ENCODE measurements around the gene UNK.
"Not testable (repeated sequence)": the region's sequence is repeated elsewhere in the genome, so short reads cannot be mapped to it uniquely, and the experiment has no call there.

The UNK gene

GRCh38 chr17:75771334-75772281 is 13.0 kb upstream of the UNK start:
- FAIRE-seq (no peak), DNase-seq (ENCODE audit: insufficient read length, low spot score) (no peak)

GRCh38 chr17:75773121-75773807 is 11.3 kb upstream of the UNK start:
- DNase-seq (ENCODE audit: insufficient read length, low spot score) (no peak), FAIRE-seq (no peak)

- FAIRE-seq (no peak), DNase-seq (ENCODE audit: insufficient read length, low spot score) (no peak)
Observed at GRCh38 chr17:75773808-75774470, 10.7 kb upstream of the UNK start.

GRCh38 chr17:75774471-75774990 is 10.1 kb upstream of the UNK start:
- FAIRE-seq (no peak), DNase-seq (ENCODE audit: insufficient read length, low spot score) (no peak)

GRCh38 chr17:75774991-75775668 is 9.5 kb upstream of the UNK start:
- no peak for FAIRE-seq
- DNase-seq (ENCODE audit: insufficient read length, low spot score) = no peak

- FAIRE-seq (no peak), DNase-seq (ENCODE audit: insufficient read length, low spot score) (no peak)
Observed at GRCh38 chr17:75776386-75777295, 8.0 kb upstream of the UNK start.

GRCh38 chr17:75777296-75777922 is 7.2 kb upstream of the UNK start:
- FAIRE-seq (no peak), DNase-seq (ENCODE audit: insufficient read length, low spot score) (no peak)

GRCh38 chr17:75778066-75778860 is 6.3 kb upstream of the UNK start:
- not testable (repeated sequence) for DNase-seq (ENCODE audit: insufficient read length, low spot score); FAIRE-seq

- no peak for DNase-seq (ENCODE audit: insufficient read length, low spot score)
Observed at GRCh38 chr17:75778861-75779249, 5.8 kb upstream of the UNK start.

GRCh38 chr17:75779250-75779986 is 5.2 kb upstream of the UNK start:
- FAIRE-seq = peak; percentile 92
- DNase-seq (ENCODE audit: insufficient read length, low spot score) = peak; percentile 100

More at GRCh38 chr17:75778861-75779249, 5.8 kb upstream of the UNK start:
- FAIRE-seq = no peak

GRCh38 chr17:75779987-75780889 is 4.4 kb upstream of the UNK start:
- FAIRE-seq (no peak), DNase-seq (ENCODE audit: insufficient read length, low spot score) (no peak)

GRCh38 chr17:75783069-75783783 is 1.4 kb upstream of the UNK start:
- no peak for FAIRE-seq
- no peak for DNase-seq (ENCODE audit: insufficient read length, low spot score)

- FAIRE-seq = no peak
- no peak for DNase-seq (ENCODE audit: insufficient read length, low spot score)
Observed at GRCh38 chr17:75783803-75784472, 668 bp upstream of the UNK start.

- FAIRE-seq (peak; percentile 83), DNase-seq (ENCODE audit: insufficient read length, low spot score) (peak; percentile 75)
Observed at GRCh38 chr17:75785016-75785890, 647 bp downstream of the UNK start.

All from HTR-8/SVneo (cell line).